ENCODE measurements around the gene FRMPD2.
"Not testable (repeated sequence)": the region's sequence is repeated elsewhere in the genome, so short reads cannot be mapped to it uniquely, and the experiment has no call there.

DNA sequence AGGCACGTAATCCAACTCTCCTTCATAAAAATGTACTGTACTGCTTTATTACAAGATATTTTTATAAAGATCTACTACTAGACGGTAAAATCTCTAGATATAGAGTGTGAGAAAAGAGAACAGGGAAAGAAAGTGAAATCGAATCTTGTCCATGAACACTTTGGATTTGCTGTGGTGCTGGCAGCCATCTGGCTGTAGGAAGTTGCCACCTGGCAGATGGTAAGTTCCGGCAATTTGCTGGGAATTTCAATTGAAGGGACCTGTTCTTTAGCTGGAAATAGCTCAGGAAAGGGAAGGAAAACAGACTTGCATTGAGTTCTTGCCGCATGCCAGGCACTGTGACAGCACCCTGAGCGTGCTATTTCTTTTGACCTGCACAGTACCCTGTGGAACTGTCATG lies 114.3 kb downstream of the FRMPD2 start:
- not testable (repeated sequence) for TF ChIP-seq CTCF, POLR2A (IDR thresholded peaks at IDR 0.05)

Data from adrenal gland (tissue), 5 donors.